ENCODE data around the gene POLG2.
"Not testable (repeated sequence)": the region's sequence is repeated elsewhere in the genome, so short reads cannot be mapped to it uniquely, and the experiment has no call there.

Gene POLG2

DNA sequence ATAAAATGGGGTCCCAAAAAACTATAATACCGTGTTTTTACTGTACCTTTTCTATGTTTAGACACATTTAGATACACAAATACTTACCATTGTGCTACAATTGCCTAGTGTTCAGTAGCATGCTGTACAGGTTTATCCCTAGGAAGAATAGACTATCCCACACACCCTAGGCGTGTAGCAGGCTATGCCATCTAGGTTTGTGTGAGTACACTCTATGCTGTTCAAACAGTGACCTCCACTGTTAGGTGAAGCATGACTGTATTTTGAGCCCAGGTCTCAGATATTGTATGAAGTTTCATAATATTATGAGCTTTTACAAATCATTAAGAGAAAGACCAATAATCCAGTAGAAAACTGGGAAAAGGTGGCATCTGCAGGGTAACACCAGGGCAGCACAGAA is 24.3 kb downstream of the POLG2 start:
- H3K27me3 ChIP-seq (replicated peaks in 2 of 5; ENCODE audit: control insufficient read depth in 4 of 5, insufficient read depth in 5 of 5, low read length in 4 of 5) = no peaks in the 10 kb centered on the region
- POLR2A ChIA-PET = no interaction called here
- DNase-seq = no peak
- WGBS (ENCODE audit: insufficient coverage) = 100% methylated on average over 1 of the region's 2 CpGs
- no peaks in the 10 kb centered on the region for H3K9me3 ChIP-seq (ENCODE audit: control extremely low read depth in 1 of 5, control insufficient read depth in 4 of 5, insufficient read depth in 2 of 5, low read depth in 1 of 5, low read length in 4 of 5)
- H3K4me1 ChIP-seq (ENCODE audit: control extremely low read depth in 1 of 4, control insufficient read depth in 4 of 4, insufficient read depth in 4 of 4, low read length in 3 of 4) = no peaks in the 10 kb centered on the region
- H3K27ac ChIP-seq (ENCODE audit: insufficient read depth in 1 of 2, low read depth in 1 of 2, low read length in 2 of 2, poor library complexity in 1 of 2, severe bottlenecking in 2 of 2) = no peak overlapping the region
- H3K4me3 ChIP-seq (ENCODE audit: control insufficient read depth in 1 of 7, extremely low read depth in 1 of 7, insufficient read depth in 4 of 7, low read depth in 2 of 7, low read length in 6 of 7) = no peak overlapping the region
- CTCF ChIA-PET = interaction anchor here (0.7 kb wide), 1 partner anchor 18 kb away, joined by 3 read pairs; no protein-coding TSS in a partner anchor
- H3K36me3 ChIP-seq (ENCODE audit: control insufficient read depth in 4 of 4, insufficient read depth in 4 of 4, low read length in 3 of 4) = peaks cover 0 to 27% (median 3%) of the 10 kb centered on the region in 4 experiments

DNA sequence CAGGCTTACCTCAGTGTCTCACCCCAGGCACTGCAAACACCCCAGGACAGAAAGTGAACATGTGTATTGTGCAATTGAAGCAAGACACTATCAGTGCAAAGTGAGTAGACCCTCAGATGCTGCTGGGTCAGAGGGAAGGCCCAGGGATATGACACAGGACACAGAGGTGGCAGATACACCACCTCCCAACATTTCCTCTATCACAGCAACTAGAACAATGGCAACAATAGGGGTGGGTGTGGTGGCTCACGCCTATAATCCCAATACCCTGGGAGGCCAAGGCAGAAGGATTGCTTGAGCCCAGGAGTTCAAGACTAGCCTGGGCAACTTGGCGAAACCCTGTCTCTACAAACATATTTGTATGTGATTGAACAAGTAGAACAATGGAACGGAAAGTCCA is 25.4 kb downstream of the POLG2 start:
- WGBS (ENCODE audit: insufficient coverage) = 100% methylated on average over 1 of the region's 3 CpGs
- Histone ChIP-seq H3K9me3 (ENCODE audit: control extremely low read depth in 1 of 5, control insufficient read depth in 4 of 5, insufficient read depth in 2 of 5, low read depth in 1 of 5, low read length in 4 of 5) (no peaks in the 10 kb centered on the region), H3K4me3 (ENCODE audit: control insufficient read depth in 1 of 7, extremely low read depth in 1 of 7, insufficient read depth in 4 of 7, low read depth in 2 of 7, low read length in 6 of 7) (no peak overlapping the region), H3K27ac (ENCODE audit: insufficient read depth in 1 of 2, low read depth in 1 of 2, low read length in 2 of 2, poor library complexity in 1 of 2, severe bottlenecking in 2 of 2) (no peak overlapping the region), H3K27me3 (replicated peaks in 2 of 5; ENCODE audit: control insufficient read depth in 4 of 5, insufficient read depth in 5 of 5, low read length in 4 of 5) (no peaks in the 10 kb centered on the region), H3K36me3 (ENCODE audit: control insufficient read depth in 4 of 4, insufficient read depth in 4 of 4, low read length in 3 of 4) (peaks cover 0 to 25% (median 0%) of the 10 kb centered on the region in 4 experiments), H3K4me1 (ENCODE audit: control extremely low read depth in 1 of 4, control insufficient read depth in 4 of 4, insufficient read depth in 4 of 4, low read length in 3 of 4) (no peaks in the 10 kb centered on the region)
- CTCF ChIA-PET = interaction anchor here (2.7 kb wide), 1 partner anchor 16 kb away, joined by 5 read pairs; no protein-coding TSS in a partner anchor
- POLR2A ChIA-PET = no interaction called here
- DNase-seq = no peak

DNA sequence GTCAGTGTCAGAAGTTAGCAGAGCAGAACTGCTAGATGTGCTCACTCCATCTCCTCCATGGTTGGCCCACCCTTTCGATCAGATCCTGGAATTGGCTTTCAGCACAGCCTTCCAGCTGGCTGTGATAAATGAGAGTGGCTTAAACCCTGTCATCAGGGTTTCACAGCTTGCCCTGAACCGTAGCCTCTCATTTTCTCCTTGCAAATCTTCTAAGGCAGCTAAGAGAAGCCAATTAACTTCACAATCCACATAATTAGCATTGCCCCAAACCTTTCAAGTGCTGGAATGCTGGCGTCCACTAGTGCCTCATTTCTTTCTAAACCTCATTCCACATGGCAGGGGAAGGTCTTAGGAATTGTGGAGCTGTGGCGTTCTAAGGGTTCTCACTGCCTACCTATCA is 26.2 kb downstream of the POLG2 start:
- peaks cover 0 to 27% (median under 1%) of the 10 kb centered on the region in 4 experiments for H3K36me3 ChIP-seq (ENCODE audit: control insufficient read depth in 4 of 4, insufficient read depth in 4 of 4, low read length in 3 of 4)
- ChIA-PET POLR2A (no interaction called here), CTCF (interaction anchor here (1.0 to 2.7 kb wide), 3 partner anchors 15 to 49 kb away, joined by 3 to 5 read pairs (median 3); no protein-coding TSS in a partner anchor)
- no peaks in the 10 kb centered on the region for H3K27me3 ChIP-seq (replicated peaks in 2 of 5; ENCODE audit: control insufficient read depth in 4 of 5, insufficient read depth in 5 of 5, low read length in 4 of 5)
- no peaks in the 10 kb centered on the region for H3K9me3 ChIP-seq (ENCODE audit: control extremely low read depth in 1 of 5, control insufficient read depth in 4 of 5, insufficient read depth in 2 of 5, low read depth in 1 of 5, low read length in 4 of 5)
- no peaks in the 10 kb centered on the region for H3K4me1 ChIP-seq (ENCODE audit: control extremely low read depth in 1 of 4, control insufficient read depth in 4 of 4, insufficient read depth in 4 of 4, low read length in 3 of 4)
- DNase-seq = no peak
- no peak overlapping the region for H3K27ac ChIP-seq (ENCODE audit: insufficient read depth in 1 of 2, low read depth in 1 of 2, low read length in 2 of 2, poor library complexity in 1 of 2, severe bottlenecking in 2 of 2)
- H3K4me3 ChIP-seq (ENCODE audit: control insufficient read depth in 1 of 7, extremely low read depth in 1 of 7, insufficient read depth in 4 of 7, low read depth in 2 of 7, low read length in 6 of 7) = no peak overlapping the region
- WGBS (ENCODE audit: insufficient coverage) = 90% methylated on average over 2 of the region's 4 CpGs

DNA sequence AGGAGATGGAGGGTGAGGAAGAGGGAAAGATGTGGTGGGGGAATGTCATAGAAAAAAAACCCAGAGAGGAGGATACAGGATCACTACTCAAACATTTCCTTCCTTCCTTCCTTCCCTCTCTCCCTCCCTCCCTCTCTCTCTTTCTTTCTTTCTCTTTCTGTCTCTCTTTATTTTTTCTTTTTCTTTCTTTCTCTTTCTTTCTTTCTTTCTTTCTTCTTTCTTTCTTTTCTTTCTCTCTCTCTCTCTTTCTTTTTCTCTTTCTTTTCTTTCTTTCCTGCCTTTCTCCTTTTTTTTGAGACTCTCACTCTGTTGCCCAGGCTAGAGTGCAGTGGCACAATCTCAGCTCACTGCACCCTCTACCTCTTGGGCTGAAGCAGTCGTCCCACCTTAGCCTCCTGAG is 30.0 kb downstream of the POLG2 start:
- H3K27me3 ChIP-seq (replicated peaks in 2 of 5; ENCODE audit: control insufficient read depth in 4 of 5, insufficient read depth in 5 of 5, low read length in 4 of 5); H3K4me3 ChIP-seq (ENCODE audit: control insufficient read depth in 1 of 7, extremely low read depth in 1 of 7, insufficient read depth in 4 of 7, low read depth in 2 of 7, low read length in 6 of 7); DNase-seq; H3K27ac ChIP-seq (ENCODE audit: insufficient read depth in 1 of 2, low read depth in 1 of 2, low read length in 2 of 2, poor library complexity in 1 of 2, severe bottlenecking in 2 of 2); H3K4me1 ChIP-seq (ENCODE audit: control extremely low read depth in 1 of 4, control insufficient read depth in 4 of 4, insufficient read depth in 4 of 4, low read length in 3 of 4); H3K9me3 ChIP-seq (ENCODE audit: control extremely low read depth in 1 of 5, control insufficient read depth in 4 of 5, insufficient read depth in 2 of 5, low read depth in 1 of 5, low read length in 4 of 5): not testable (repeated sequence)
- WGBS (ENCODE audit: insufficient coverage) = 100% methylated on average over 1 of the region's 1 CpG
- peaks cover 0 to 24% (median under 1%) of the 10 kb centered on the region in 4 experiments for H3K36me3 ChIP-seq (ENCODE audit: control insufficient read depth in 4 of 4, insufficient read depth in 4 of 4, low read length in 3 of 4)
- ChIA-PET POLR2A (interaction anchor here (0.6 to 1.2 kb wide), 2 partner anchors 24 to 78 kb away, joined by 3 to 4 read pairs; no protein-coding TSS in a partner anchor), CTCF (interaction anchor here (0.6 kb wide), 1 partner anchor 549 kb away, joined by 3 read pairs; no protein-coding TSS in a partner anchor)

DNA sequence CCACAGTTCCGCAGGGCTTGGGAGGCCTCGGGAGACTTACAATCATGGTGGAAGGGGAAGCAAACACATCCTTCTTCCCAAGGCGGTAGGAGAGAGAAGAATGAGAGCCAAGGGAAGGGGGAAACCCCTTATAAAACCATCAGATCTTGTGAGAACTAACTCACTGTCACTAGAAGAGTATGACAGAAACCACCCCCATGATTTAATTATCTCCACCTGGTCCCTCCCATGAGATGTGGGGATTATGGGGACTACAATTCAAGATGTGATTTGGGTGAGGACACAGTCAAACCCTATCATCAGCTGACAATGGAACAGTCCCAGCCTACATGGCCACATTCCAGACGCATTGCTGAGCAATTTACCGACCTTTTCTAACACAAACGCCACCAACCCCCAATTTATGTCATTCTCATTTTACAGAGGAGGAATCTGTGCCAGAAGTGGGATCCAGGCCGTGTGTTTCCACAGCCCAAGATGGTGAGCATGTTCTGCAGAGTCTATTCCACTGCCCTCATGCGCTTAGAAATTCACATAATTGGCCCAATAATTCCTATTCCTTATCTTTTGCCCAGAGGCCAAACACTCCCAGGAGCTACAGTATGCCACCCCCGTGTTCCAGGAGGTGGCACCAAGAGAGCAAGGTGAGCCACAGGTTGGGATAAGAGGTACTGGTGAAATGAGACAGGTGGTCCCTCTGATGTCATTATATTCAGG is 30.7 kb downstream of the POLG2 start:
- ChIA-PET POLR2A (no interaction called here), CTCF (no interaction called here)
- WGBS (ENCODE audit: insufficient coverage) = 96% methylated on average over 6 of the region's 9 CpGs
- no peak for DNase-seq
- Histone ChIP-seq H3K27me3 (replicated peaks in 2 of 5; ENCODE audit: control insufficient read depth in 4 of 5, insufficient read depth in 5 of 5, low read length in 4 of 5) (no peaks in the 10 kb centered on the region), H3K4me1 (ENCODE audit: control extremely low read depth in 1 of 4, control insufficient read depth in 4 of 4, insufficient read depth in 4 of 4, low read length in 3 of 4) (no peaks in the 10 kb centered on the region), H3K4me3 (ENCODE audit: control insufficient read depth in 1 of 7, extremely low read depth in 1 of 7, insufficient read depth in 4 of 7, low read depth in 2 of 7, low read length in 6 of 7) (no peak overlapping the region), H3K27ac (ENCODE audit: insufficient read depth in 1 of 2, low read depth in 1 of 2, low read length in 2 of 2, poor library complexity in 1 of 2, severe bottlenecking in 2 of 2) (no peak overlapping the region), H3K9me3 (ENCODE audit: control extremely low read depth in 1 of 5, control insufficient read depth in 4 of 5, insufficient read depth in 2 of 5, low read depth in 1 of 5, low read length in 4 of 5) (no peaks in the 10 kb centered on the region), H3K36me3 (ENCODE audit: control insufficient read depth in 4 of 4, insufficient read depth in 4 of 4, low read length in 3 of 4) (peaks cover 0 to 24% (median under 1%) of the 10 kb centered on the region in 4 experiments)

DNA sequence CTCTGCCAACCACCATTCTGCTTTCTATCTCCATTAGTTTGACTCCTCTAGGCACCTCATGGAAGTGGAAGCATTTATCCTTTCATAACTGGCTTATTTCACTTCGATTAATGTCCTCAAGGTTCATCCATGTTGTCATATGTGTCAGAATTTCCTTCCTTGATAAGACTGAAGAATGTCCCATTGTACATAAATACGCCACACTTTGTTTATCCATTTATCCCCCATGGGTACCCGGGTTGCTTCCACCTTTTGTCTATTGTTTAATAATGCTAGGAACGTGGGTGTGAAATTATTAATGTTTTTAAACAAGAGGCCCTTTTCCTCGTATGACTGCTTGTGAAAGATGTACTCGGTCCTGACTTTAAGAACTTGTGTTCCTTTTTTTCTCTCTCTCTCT is 35.1 kb downstream of the POLG2 start:
- Histone ChIP-seq H3K4me3 (ENCODE audit: control insufficient read depth in 1 of 7, extremely low read depth in 1 of 7, insufficient read depth in 4 of 7, low read depth in 2 of 7, low read length in 6 of 7) (no peak overlapping the region), H3K4me1 (ENCODE audit: control extremely low read depth in 1 of 4, control insufficient read depth in 4 of 4, insufficient read depth in 4 of 4, low read length in 3 of 4) (peaks cover 0 to 8% (median 1%) of the 10 kb centered on the region in 4 experiments), H3K36me3 (ENCODE audit: control insufficient read depth in 4 of 4, insufficient read depth in 4 of 4, low read length in 3 of 4) (peaks cover 0 to 20% (median 2%) of the 10 kb centered on the region in 4 experiments), H3K27ac (ENCODE audit: insufficient read depth in 1 of 2, low read depth in 1 of 2, low read length in 2 of 2, poor library complexity in 1 of 2, severe bottlenecking in 2 of 2) (no peak overlapping the region), H3K9me3 (ENCODE audit: control extremely low read depth in 1 of 5, control insufficient read depth in 4 of 5, insufficient read depth in 2 of 5, low read depth in 1 of 5, low read length in 4 of 5) (no peaks in the 10 kb centered on the region), H3K27me3 (replicated peaks in 2 of 5; ENCODE audit: control insufficient read depth in 4 of 5, insufficient read depth in 5 of 5, low read length in 4 of 5) (no peaks in the 10 kb centered on the region)
- no peak for DNase-seq
- 100% methylated on average over 3 of the region's 6 CpGs for WGBS (ENCODE audit: insufficient coverage)
- POLR2A ChIA-PET = no interaction called here
- CTCF ChIA-PET = interaction anchor here (1.0 to 1.2 kb wide), 3 partner anchors 31 to 42 kb away, joined by 3 to 4 read pairs (median 3); no protein-coding TSS in a partner anchor

DNA sequence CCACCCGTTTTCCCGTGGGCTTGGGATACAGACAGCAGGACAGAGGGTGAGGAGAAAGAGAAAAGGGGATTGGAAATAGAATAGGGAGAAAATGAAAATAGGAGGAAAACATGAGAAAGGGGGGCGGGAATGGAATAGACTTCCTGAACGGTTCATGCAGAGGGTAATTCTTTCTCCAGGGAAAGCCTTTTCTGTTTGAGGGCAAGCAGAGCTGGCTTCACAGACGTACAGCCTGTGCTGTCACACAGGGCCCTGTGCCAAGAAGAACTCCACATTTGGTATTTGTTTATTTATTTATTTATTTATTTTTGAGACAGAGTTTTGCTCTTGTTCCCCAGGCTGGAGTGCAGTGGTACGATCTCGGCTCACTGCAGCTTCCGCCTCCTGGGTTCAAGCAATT is 35.9 kb downstream of the POLG2 start:
- WGBS (ENCODE audit: insufficient coverage) = 100% methylated on average over 3 of the region's 8 CpGs
- Histone ChIP-seq H3K4me1 (ENCODE audit: control extremely low read depth in 1 of 4, control insufficient read depth in 4 of 4, insufficient read depth in 4 of 4, low read length in 3 of 4) (peaks cover 0 to 15% (median 4%) of the 10 kb centered on the region in 4 experiments), H3K4me3 (ENCODE audit: control insufficient read depth in 1 of 7, extremely low read depth in 1 of 7, insufficient read depth in 4 of 7, low read depth in 2 of 7, low read length in 6 of 7) (no peak overlapping the region), H3K27me3 (replicated peaks in 2 of 5; ENCODE audit: control insufficient read depth in 4 of 5, insufficient read depth in 5 of 5, low read length in 4 of 5) (no peaks in the 10 kb centered on the region), H3K9me3 (ENCODE audit: control extremely low read depth in 1 of 5, control insufficient read depth in 4 of 5, insufficient read depth in 2 of 5, low read depth in 1 of 5, low read length in 4 of 5) (no peaks in the 10 kb centered on the region), H3K36me3 (ENCODE audit: control insufficient read depth in 4 of 4, insufficient read depth in 4 of 4, low read length in 3 of 4) (peaks cover 0 to 17% (median 1%) of the 10 kb centered on the region in 4 experiments), H3K27ac (ENCODE audit: insufficient read depth in 1 of 2, low read depth in 1 of 2, low read length in 2 of 2, poor library complexity in 1 of 2, severe bottlenecking in 2 of 2) (no peak overlapping the region)
- POLR2A ChIA-PET = no interaction called here
- no peak for DNase-seq
- CTCF ChIA-PET = interaction anchor here (1.0 to 1.5 kb wide), 4 partner anchors 12 to 41 kb away, joined by 3 to 4 read pairs (median 3); partner anchors contain the start of gene MILR1
